Fibroblast of the conjunctiva (primary cell): ENCODE data around the gene ZBTB32.

Experiments used
- DNase-seq: peaks from one replicate; pipeline ENCODE4 v3.0.0-alpha.2; 2010; ENCODE audit warnings: low read depth

Gene ZBTB32

GRCh38 chr19:35752746-35753350, 48.5 kb downstream of the ZBTB32 start:
- no peak for DNase-seq

- DNase-seq = no peak
Observed at GRCh38 chr19:35753634-35754369, 49.4 kb downstream of the ZBTB32 start.

- DNase-seq = no peak
Observed at GRCh38 chr19:35754370-35755130, 50.2 kb downstream of the ZBTB32 start.

GRCh38 chr19:35755131-35755549, 50.8 kb downstream of the ZBTB32 start:
- DNase-seq = no peak

GRCh38 chr19:35755550-35756376, 51.4 kb downstream of the ZBTB32 start:
- DNase-seq = peak; percentile 83

GRCh38 chr19:35756377-35757230, 52.2 kb downstream of the ZBTB32 start, which contains the start of gene HSPB6:
Gene HSPB6, minus strand, starts transcription at chr19:35757029. Its CDS starts 21 bp downstream, at chr19:35757008.
- peak; percentile 74 for DNase-seq

GRCh38 chr19:35757231-35757748, 52.9 kb downstream of the ZBTB32 start:
- peak; percentile 97 for DNase-seq

- DNase-seq = peak; percentile 100
Observed at GRCh38 chr19:35757749-35758608, 53.6 kb downstream of the ZBTB32 start, which contains the start of gene PROSER3. Gene PROSER3, plus strand, starts transcription at chr19:35758176. Its CDS starts 40 bp downstream, at chr19:35758216.

- DNase-seq = no peak
Observed at GRCh38 chr19:35759697-35760096, 55.3 kb downstream of the ZBTB32 start.

GRCh38 chr19:35760711-35761349, 56.5 kb downstream of the ZBTB32 start:
- no peak for DNase-seq

- no peak for DNase-seq
Observed at GRCh38 chr19:35764432-35765315, 60.3 kb downstream of the ZBTB32 start.
